Measurements from ENCODE around the gene TMEM131L. TPM values are rescaled to one million over a fixed set of nuclear protein-coding genes. Genes with fewer than 3 reads are reported as not detected.

Gene TMEM131L
- total and polyA plus RNA-seq, 2 donors (not counting 3 experiments of a cell fraction or from before 2014, with no cell fraction given), result 7.7 to 21.2 TPM

DNA sequence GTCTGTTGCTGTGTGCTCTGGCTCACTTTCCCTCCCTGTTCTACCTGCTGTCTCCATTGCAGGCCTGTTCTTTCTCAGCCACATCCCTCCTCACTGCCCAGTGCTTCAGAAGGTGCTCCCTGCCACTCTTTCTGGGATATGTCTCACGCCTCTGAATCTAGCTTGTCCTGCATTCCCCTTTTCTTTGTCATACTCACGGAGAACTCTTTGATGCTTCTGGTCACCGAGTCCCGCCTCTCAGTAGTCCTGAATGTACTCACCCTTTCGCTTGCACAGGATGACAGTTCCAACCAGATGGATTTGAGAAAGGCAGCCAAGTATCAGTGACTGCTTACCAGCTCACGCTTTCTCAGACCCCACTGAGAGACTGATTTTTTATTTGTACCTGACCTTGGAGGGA, 152.7 kb downstream of the TMEM131L start:
- no peak overlapping the region for H3K4me3 ChIP-seq (replicated peaks in 1 of 3; ENCODE audit: insufficient read depth in 1 of 3, low read depth in 1 of 3, low read length in 3 of 3)
- no peaks in the 10 kb centered on the region for H3K9me3 ChIP-seq (replicated peaks; ENCODE audit: control insufficient read depth, insufficient read depth, low read length)
- ChIA-PET POLR2A (no interaction called here), CTCF (interaction anchor here (1.2 kb wide), 1 partner anchor 15 kb away, joined by 3 read pairs; no protein-coding TSS in a partner anchor)
- no TSS peak for BruUV-seq (replicated peaks)
- TF ChIP-seq GATA2 (IDR thresholded peaks at IDR 0.05; ENCODE audit: insufficient read depth, insufficient read length, low read depth, low read length) (no peak), MYC (IDR thresholded peaks at IDR 0.05; ENCODE audit: low read depth, low read length) (no peak), POLR2A (IDR thresholded peaks at IDR 0.05; ENCODE audit: low read depth, low read length) (no peak), CTCF (IDR thresholded peaks at IDR 0.05; ENCODE audit: extremely low read depth in 1 of 2, insufficient read depth in 1 of 2, low read depth in 1 of 2, low read length in 2 of 2) (no peak), EZH2 (IDR thresholded peaks at IDR 0.05; ENCODE audit: borderline replicate concordance, low read depth, low read length, severe bottlenecking) (no peak), POLR2AphosphoS5 (IDR thresholded peaks at IDR 0.05; ENCODE audit: insufficient read depth, low read depth, low read length) (no peak), JUN (IDR thresholded peaks at IDR 0.05; ENCODE audit: borderline replicate concordance, insufficient read depth, insufficient read length, low read depth) (no peak), FOS (IDR thresholded peaks at IDR 0.05; ENCODE audit: borderline replicate concordance, insufficient read depth, low read length) (no peak)
- TF ChIP-seq, protein P1, sequence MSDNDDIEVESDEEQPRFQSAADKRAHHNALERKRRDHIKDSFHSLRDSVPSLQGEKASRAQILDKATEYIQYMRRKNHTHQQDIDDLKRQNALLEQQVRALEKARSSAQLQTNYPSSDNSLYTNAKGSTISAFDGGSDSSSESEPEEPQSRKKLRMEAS (IDR thresholded peaks at IDR 0.05; ENCODE audit: insufficient read depth, insufficient read length), result no peak
- no peak overlapping the region for H3K9ac ChIP-seq (replicated peaks; ENCODE audit: extremely low read depth, insufficient read depth, low read length)
- H3K36me3 ChIP-seq (ENCODE audit: control insufficient read depth in 2 of 2, extremely low read depth in 1 of 2, insufficient read depth in 2 of 2, low read length in 2 of 2), result peaks cover 0 to 9% of the 10 kb centered on the region in 2 experiments
- no peaks in the 10 kb centered on the region for H3K27me3 ChIP-seq (ENCODE audit: control insufficient read depth in 2 of 2, insufficient read depth in 2 of 2, low read length in 2 of 2)
- dilution Hi-C loops (cut with MboI; ENCODE audit: extremely low pct_ligation_motif_present, low sequenced_read_pairs), result no loop called here
- H3K79me2 ChIP-seq (ENCODE audit: control insufficient read depth, insufficient read depth, low read length), result no peaks in the 10 kb centered on the region
- no peak overlapping the region for H2AFZ ChIP-seq (ENCODE audit: low read depth, low read length)
- H4K20me1 ChIP-seq (replicated peaks; ENCODE audit: control insufficient read depth, extremely low read depth, insufficient read depth, low read length), result no peaks in the 10 kb centered on the region
- H3K9me1 ChIP-seq (replicated peaks; ENCODE audit: control insufficient read depth, extremely low read depth, insufficient read depth, low read length), result no peaks in the 10 kb centered on the region
- DNase-seq (ENCODE audit: low read depth, low spot score) (no peak), FAIRE-seq (no peak)
- intact Hi-C loops (cut with micrococcal nuclease), result no loop called here
- H3K4me2 ChIP-seq (ENCODE audit: insufficient read depth, low read length), result no peak overlapping the region
- H3K27ac ChIP-seq (ENCODE audit: insufficient read depth, low read depth, low read length), result no peak overlapping the region
- peaks cover 10% of the 10 kb centered on the region for H3K4me1 ChIP-seq (ENCODE audit: control insufficient read depth, extremely low read depth, insufficient read depth, low read length)

Measured in endothelial cell of umbilical vein (primary cell).